ENCODE data around the gene FAM161B. TPM values are rescaled to one million over a fixed set of nuclear protein-coding genes. Genes with fewer than 3 reads are reported as not detected.

Gene FAM161B
- 1.4 and 2.2 TPM in 2 replicates for polyA plus RNA-seq (2012; rRNA removed)
- polyA plus RNA-seq (2012; cell fraction: cytosol; rRNA removed), result 1.5 and 1.8 TPM in 2 replicates
- polyA plus RNA-seq (2012; cell fraction: nucleus; rRNA removed), result 1.5 and 2.3 TPM in 2 replicates

- Histone ChIP-seq H3K9ac (peak within 1 kb of the TSS; percentile 85), H3K4me2 (peak within 1 kb of the TSS; percentile 85), H3K27me3 (ENCODE audit: insufficient read depth) (no peaks in the 10 kb centered on the region), H3F3A (replicated peaks; ENCODE audit: insufficient read depth) (peaks cover 6% of the 10 kb centered on the region), H3K4me3 (ENCODE audit: low read depth in 2 of 2, low read length in 1 of 2) (peak within 1 kb of the TSS; percentile 72 to 85), H3K79me2 (ENCODE audit: insufficient read depth) (peaks cover 34% of the 10 kb centered on the region), H4K20me1 (ENCODE audit: insufficient read depth) (no peaks in the 10 kb centered on the region), H3K27ac (ENCODE audit: low read depth in 2 of 2, low read length in 1 of 2) (peak within 1 kb of the TSS; percentile 79 to 90), H2AFZ (ENCODE audit: low read depth) (peak within 1 kb of the TSS; percentile 71), H3K9me3 (no peaks in the 10 kb centered on the region), H3K4me1 (ENCODE audit: control insufficient read depth in 1 of 2, insufficient read depth in 2 of 2, low read depth in 1 of 2, low read length in 1 of 2) (peaks cover 0 to 6% of the 10 kb centered on the region in 2 experiments; a peak in 2 of 4 replicates), H3K36me3 (replicated peaks in 1 of 2; ENCODE audit: control insufficient read depth in 1 of 2, insufficient read depth in 2 of 2, low read length in 1 of 2) (peaks cover 9 to 12% of the 10 kb centered on the region in 2 experiments), H3K9me2 (no peaks in the 10 kb centered on the region)
- DNase-seq, result peak; percentile 92
- ChIA-PET POLR2A (interaction anchor here (0.7 to 1.0 kb wide), 3 partner anchors 20 to 64 kb away, joined by 3 read pairs; partner anchors contain the start of gene ZNF410), CTCF (interaction anchor here (0.7 to 2.1 kb wide), 4 partner anchors 9 to 226 kb away, joined by 3 to 7 read pairs (median 5); no protein-coding TSS in a partner anchor)
- 1% methylated on average over 46 of the region's 70 CpGs for WGBS (ENCODE audit: low lambda C conversion rate)
- TF ChIP-seq RCOR1 (IDR thresholded peaks at IDR 0.05; ENCODE audit: low read length) (no peak), IRF3 (IDR thresholded peaks at IDR 0.05; ENCODE audit: low read depth, low read length) (peak; percentile 30; the same call in 1 of the 2 replicates), CTCF (IDR thresholded peaks at IDR 0.05) (peak; percentile 23), ELF1 (IDR thresholded peaks at IDR 0.05) (peak; percentile 87), GATA2 (CRISPR knock-in tag; IDR thresholded peaks at IDR 0.05) (no peak), MXI1 (IDR thresholded peaks at IDR 0.05; ENCODE audit: low read depth, low read length) (peak; percentile 72), NFIC (IDR thresholded peaks at IDR 0.05; ENCODE audit: borderline replicate concordance) (no peak), RFX5 (IDR thresholded peaks at IDR 0.05; ENCODE audit: low read length) (no peak; the same call in none of the 2 replicates), USF1 (IDR thresholded peaks at IDR 0.05; ENCODE audit: borderline replicate concordance, low read depth) (no peak), MEF2A (IDR thresholded peaks at IDR 0.05; ENCODE audit: borderline replicate concordance, low read depth) (no peak), PBX3 (IDR thresholded peaks at IDR 0.05) (peak; percentile 52), REST (IDR thresholded peaks at IDR 0.05; ENCODE audit: low read depth, low read length) (no peak), EZH2phosphoT487 (IDR thresholded peaks at IDR 0.05; ENCODE audit: borderline replicate concordance, low read depth) (no peak), CHD2 (IDR thresholded peaks at IDR 0.05; ENCODE audit: low read length, partially characterized antibody) (peak; percentile 78), GABPA (IDR thresholded peaks at IDR 0.05; ENCODE audit: low read depth) (peak; percentile 95), JUND (IDR thresholded peaks at IDR 0.05) (no peak), MAX (IDR thresholded peaks at IDR 0.05; ENCODE audit: low read depth) (peak; percentile 56), TAF1 (IDR thresholded peaks at IDR 0.05; ENCODE audit: borderline replicate concordance, low read depth, low read length) (peak; percentile 69; the same call in 1 of the 2 replicates), FOXJ3 (CRISPR knock-in tag; IDR thresholded peaks at IDR 0.05) (no peak), POLR2AphosphoS5 (IDR thresholded peaks at IDR 0.05; ENCODE audit: low read depth, low read length) (no peak; the same call in 1 of the 2 replicates), NRF1 (IDR thresholded peaks at IDR 0.05; ENCODE audit: low read depth, low read length) (peak; percentile 66), TCF12 (IDR thresholded peaks at IDR 0.05) (no peak), RXRA (IDR thresholded peaks at IDR 0.05; ENCODE audit: borderline replicate concordance, low read depth) (no peak)
Observed at GRCh38 chr14:73949752-73950734, at the start of gene FAM161B, which contains the start of gene COQ6. TSS of gene FAM161B (minus strand) at chr14:73950094. CDS start at chr14:73950026, 68 bp downstream. TSS of gene COQ6 (plus strand) at chr14:73950302. CDS start at chr14:73950333, 31 bp downstream.

Measured in SK-N-SH (cell line).